ENCODE results near the gene CRACDL.

- no peak for TF ChIP-seq GABPA (IDR thresholded peaks at IDR 0.05; ENCODE audit: low read depth)
- TF ChIP-seq, protein P1, sequence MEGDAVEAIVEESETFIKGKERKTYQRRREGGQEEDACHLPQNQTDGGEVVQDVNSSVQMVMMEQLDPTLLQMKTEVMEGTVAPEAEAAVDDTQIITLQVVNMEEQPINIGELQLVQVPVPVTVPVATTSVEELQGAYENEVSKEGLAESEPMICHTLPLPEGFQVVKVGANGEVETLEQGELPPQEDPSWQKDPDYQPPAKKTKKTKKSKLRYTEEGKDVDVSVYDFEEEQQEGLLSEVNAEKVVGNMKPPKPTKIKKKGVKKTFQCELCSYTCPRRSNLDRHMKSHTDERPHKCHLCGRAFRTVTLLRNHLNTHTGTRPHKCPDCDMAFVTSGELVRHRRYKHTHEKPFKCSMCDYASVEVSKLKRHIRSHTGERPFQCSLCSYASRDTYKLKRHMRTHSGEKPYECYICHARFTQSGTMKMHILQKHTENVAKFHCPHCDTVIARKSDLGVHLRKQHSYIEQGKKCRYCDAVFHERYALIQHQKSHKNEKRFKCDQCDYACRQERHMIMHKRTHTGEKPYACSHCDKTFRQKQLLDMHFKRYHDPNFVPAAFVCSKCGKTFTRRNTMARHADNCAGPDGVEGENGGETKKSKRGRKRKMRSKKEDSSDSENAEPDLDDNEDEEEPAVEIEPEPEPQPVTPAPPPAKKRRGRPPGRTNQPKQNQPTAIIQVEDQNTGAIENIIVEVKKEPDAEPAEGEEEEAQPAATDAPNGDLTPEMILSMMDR (IDR thresholded peaks at IDR 0.05; ENCODE audit: insufficient read depth, low read length), result no peak
Observed at GRCh38 chr2:98952966-98953365, 16.9 kb upstream of the CRACDL start.
